Prostate gland (tissue), 2 donors: ENCODE data around the gene CADPS2. TPM values are rescaled to one million over a fixed set of nuclear protein-coding genes. Genes with fewer than 3 reads are reported as not detected.

ENCODE experiments used
- DNase-seq: peaks from one replicate; pipeline ENCODE4 v3.0.0-alpha.2; 2019; ENCODE audit warnings: low spot score
- H3K27ac ChIP-seq, 2 donors: fragments of 200-600 bp; sonication (generic); 2 replicates each; pipeline ENCODE4 v1.5.1; 2017 to 2019
- H3K27me3 ChIP-seq: fragments of 200-600 bp; sonication (generic); replicated peaks from 2 replicates; pipeline ENCODE4 v1.5.1; 2019; ENCODE audit not compliant: insufficient read depth
- H3K36me3 ChIP-seq, 2 donors: fragments of 200-600 bp; sonication (generic); 1 replicate in 1 of 2; 2 replicates in 1 of 2; pipeline versions ENCODE4 v1.5.1 to v1.8.1; 2017 to 2019
- H3K4me1 ChIP-seq: fragments of 200-600 bp; sonication (generic); replicated peaks from 2 replicates; pipeline ENCODE4 v1.5.1; 2019
- H3K4me3 ChIP-seq, 2 donors: fragments of 200-600 bp; sonication (generic); 2 replicates each; pipeline ENCODE4 v1.5.1; 2017 to 2019
- H3K9me3 ChIP-seq: fragments of 200-600 bp; sonication (generic); 2 replicates; pipeline ENCODE4 v1.5.1; 2017
- POLR2A ChIP-seq: fragments of 450-650 bp; IDR thresholded peaks from one replicate; pipeline ENCODE4 v1.6.1; 2016; ENCODE audit warnings: antibody characterized with exemption, mild to moderate bottlenecking
- POLR2AphosphoS5 ChIP-seq: sonication (generic); formaldehyde crosslinking; IDR thresholded peaks from one replicate; pipeline ENCODE4 v1.6.1; 2017; ENCODE audit warnings: antibody characterized with exemption
- WGBS: methylation state at CpG from one replicate; pipeline ENCODE4 v1.1.5; 2018; 5-methylcytosine and 5-hydroxymethylcytosine counted together
- intact Hi-C: fragments of 100-400 bp; cut with DNase I; formaldehyde crosslinking; loops from one replicate; pipeline ENCODE4 v1.14.2; 2022
- total RNA-seq, 2 donors: library from RNA; depleted of rRNA; stranded (reverse); fragments of >200 nt; gene quantifications; one replicate each; pipeline ENCODE4 v1.1.0, GENCODE V29; 2016
- TF ChIP-seq, protein P1 (sequence below), 4 experiments: fragments of 200-600 bp in 2 of 4; fragments of 450-650 bp in 2 of 4; sonication (generic) in 2 of 4; IDR thresholded peaks; 1 replicate in 3 of 4; 2 replicates in 1 of 4; pipeline ENCODE4 v1.5.1; 2016 to 2019; ENCODE audit warnings: antibody characterized with exemption in 4 of 4, mild to moderate bottlenecking in 2 of 4, moderate library complexity in 2 of 4

CADPS2 gene
- total RNA-seq, 2 donors from 2014 or later, result 22.2 to 50.4 TPM

DNA sequence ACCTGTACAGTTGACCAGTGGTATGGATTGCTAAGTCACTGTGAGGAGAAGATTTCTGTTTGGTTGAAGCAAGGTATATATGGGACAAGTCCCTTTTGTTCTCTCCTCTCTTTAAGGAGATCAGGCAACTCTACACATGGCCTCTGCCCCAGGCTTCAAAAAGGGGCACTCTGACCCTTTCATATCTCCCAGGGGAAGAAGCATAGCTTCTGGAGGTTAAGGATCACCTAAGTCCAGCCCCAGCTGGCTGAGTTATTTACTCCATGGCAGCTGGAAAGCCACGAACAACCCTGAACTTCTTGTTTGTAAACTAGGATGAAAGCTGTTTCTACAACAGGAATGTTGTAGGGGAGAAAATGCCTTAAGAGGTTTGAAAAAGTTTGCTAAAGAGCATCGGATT lies 452.5 kb downstream of the CADPS2 start:
- TF ChIP-seq POLR2A (no peak), POLR2AphosphoS5 (no peak)
- TF ChIP-seq, protein P1, sequence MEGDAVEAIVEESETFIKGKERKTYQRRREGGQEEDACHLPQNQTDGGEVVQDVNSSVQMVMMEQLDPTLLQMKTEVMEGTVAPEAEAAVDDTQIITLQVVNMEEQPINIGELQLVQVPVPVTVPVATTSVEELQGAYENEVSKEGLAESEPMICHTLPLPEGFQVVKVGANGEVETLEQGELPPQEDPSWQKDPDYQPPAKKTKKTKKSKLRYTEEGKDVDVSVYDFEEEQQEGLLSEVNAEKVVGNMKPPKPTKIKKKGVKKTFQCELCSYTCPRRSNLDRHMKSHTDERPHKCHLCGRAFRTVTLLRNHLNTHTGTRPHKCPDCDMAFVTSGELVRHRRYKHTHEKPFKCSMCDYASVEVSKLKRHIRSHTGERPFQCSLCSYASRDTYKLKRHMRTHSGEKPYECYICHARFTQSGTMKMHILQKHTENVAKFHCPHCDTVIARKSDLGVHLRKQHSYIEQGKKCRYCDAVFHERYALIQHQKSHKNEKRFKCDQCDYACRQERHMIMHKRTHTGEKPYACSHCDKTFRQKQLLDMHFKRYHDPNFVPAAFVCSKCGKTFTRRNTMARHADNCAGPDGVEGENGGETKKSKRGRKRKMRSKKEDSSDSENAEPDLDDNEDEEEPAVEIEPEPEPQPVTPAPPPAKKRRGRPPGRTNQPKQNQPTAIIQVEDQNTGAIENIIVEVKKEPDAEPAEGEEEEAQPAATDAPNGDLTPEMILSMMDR (IDR thresholded peaks at IDR 0.05), result no peak
- no peak overlapping the region for H3K4me3 ChIP-seq
- H3K9me3 ChIP-seq, result no peaks in the 10 kb centered on the region
- no peak for DNase-seq
- 67% methylated on average over 2 of the region's 2 CpGs for WGBS
- H3K27ac ChIP-seq, result no peak overlapping the region
- no peaks in the 10 kb centered on the region for H3K4me1 ChIP-seq
- intact Hi-C loops, result no loop called here
- no peaks in the 10 kb centered on the region for H3K36me3 ChIP-seq
- H3K27me3 ChIP-seq, result no peaks in the 10 kb centered on the region

DNA sequence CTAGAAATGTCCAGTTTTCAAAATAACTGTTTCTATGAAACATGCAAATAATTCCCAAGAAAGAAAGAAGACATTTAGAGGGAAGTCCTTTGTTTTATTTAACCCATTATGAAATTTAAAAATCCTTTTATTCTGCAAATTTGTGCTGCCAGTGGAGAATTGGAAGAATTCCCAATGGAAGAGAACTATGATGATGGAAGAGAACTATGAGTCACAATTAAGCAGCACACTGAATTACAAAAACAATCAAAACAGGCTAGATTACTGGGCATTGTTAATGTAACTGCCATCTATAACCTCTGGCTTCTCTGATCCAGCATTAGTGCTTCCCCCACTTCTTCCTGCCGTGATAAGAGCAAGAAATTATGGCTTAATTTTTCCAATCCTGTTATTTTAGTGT lies 455.6 kb downstream of the CADPS2 start:
- Histone ChIP-seq H3K27me3 (no peaks in the 10 kb centered on the region), H3K4me3 (no peak overlapping the region), H3K36me3 (no peaks in the 10 kb centered on the region), H3K27ac (no peak overlapping the region), H3K9me3 (no peaks in the 10 kb centered on the region), H3K4me1 (no peaks in the 10 kb centered on the region)
- WGBS, result 54% methylated on average over 1 of the region's 1 CpG
- intact Hi-C loops, result no loop called here
- DNase-seq, result no peak
- TF ChIP-seq, protein P1 (IDR thresholded peaks at IDR 0.05), result no peak

DNA sequence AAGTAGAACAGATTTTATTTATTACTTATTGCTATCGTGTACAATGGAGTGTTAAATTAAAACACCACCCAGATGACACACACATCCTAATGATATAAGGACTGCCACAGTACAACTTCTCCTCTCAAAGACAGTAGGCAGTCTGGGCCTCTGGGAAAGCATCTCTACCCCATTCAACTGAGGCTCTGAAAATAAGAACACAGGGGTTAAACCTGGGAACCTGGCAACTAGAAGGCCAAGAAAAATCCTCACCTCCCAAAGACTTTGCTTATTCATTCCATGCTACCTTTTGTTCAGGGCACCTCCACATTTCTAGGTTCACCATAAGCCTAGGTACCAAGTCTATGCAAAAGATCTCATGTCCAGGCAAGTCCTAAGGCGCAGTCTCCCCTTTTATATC lies 456.3 kb downstream of the CADPS2 start:
- WGBS, result 75% methylated on average over 2 of the region's 2 CpGs
- Histone ChIP-seq H3K36me3 (no peaks in the 10 kb centered on the region), H3K4me3 (no peak overlapping the region), H3K4me1 (no peaks in the 10 kb centered on the region), H3K27ac (no peak overlapping the region), H3K27me3 (no peaks in the 10 kb centered on the region), H3K9me3 (no peaks in the 10 kb centered on the region)
- DNase-seq, result no peak
- intact Hi-C loops, result no loop called here
- TF ChIP-seq POLR2A (no peak), POLR2AphosphoS5 (no peak)
- TF ChIP-seq, protein P1 (IDR thresholded peaks at IDR 0.05), result no peak

DNA sequence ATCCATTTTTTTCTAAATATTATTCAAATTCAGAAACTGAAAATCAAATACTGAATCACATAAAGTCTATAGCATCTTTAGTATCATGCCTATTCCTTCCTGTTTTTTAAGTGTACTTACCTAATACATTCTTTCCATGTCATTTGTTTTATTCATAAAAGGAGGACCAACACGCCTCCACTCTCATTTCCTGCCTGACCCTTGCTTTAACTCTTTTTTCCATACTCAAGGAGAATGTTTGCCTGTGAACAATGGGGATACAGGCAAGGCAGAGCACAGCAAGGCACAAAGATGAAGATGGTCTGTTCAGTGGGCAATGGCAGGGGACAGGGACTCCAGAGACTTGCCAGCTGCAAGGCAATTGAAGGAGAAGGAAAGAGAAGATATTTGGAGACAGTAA lies 460.5 kb downstream of the CADPS2 start:
- Histone ChIP-seq H3K36me3 (no peaks in the 10 kb centered on the region), H3K4me1 (no peaks in the 10 kb centered on the region), H3K9me3 (no peaks in the 10 kb centered on the region), H3K27ac (no peak overlapping the region), H3K4me3 (no peak overlapping the region), H3K27me3 (no peaks in the 10 kb centered on the region)
- intact Hi-C loops, result no loop called here
- DNase-seq, result no peak
- WGBS, result 95% methylated on average over 1 of the region's 1 CpG
- TF ChIP-seq POLR2AphosphoS5 (no peak), POLR2A (no peak)
- TF ChIP-seq, protein P1 (IDR thresholded peaks at IDR 0.05), result no peak

DNA sequence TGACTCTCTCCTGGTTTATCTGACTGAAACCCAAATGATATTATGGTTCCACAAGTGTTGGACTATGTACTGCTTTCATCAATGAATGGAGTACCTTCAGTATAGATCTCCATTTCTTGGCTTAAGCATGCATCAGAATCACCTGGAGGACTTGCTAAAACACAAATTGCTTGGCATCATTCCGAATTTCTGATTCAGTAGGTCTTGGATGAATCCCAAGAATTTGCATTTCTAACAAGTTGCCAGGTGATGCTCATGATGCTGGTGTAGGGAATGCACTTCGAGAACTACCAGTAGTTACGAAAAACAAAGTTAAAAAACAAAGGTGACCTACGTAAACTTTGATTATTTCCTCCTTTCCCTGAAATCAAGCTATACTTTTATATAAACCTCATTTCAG lies 462.7 kb downstream of the CADPS2 start:
- intact Hi-C loops, result no loop called here
- TF ChIP-seq, protein P1 (IDR thresholded peaks at IDR 0.05), result no peak
- TF ChIP-seq POLR2AphosphoS5, result no peak
- no peak for TF ChIP-seq POLR2A

More for the DNA sequence above, 462.7 kb downstream of the CADPS2 start:
- Histone ChIP-seq H3K27me3 (no peaks in the 10 kb centered on the region), H3K27ac (no peak overlapping the region), H3K4me1 (no peaks in the 10 kb centered on the region), H3K36me3 (no peaks in the 10 kb centered on the region), H3K4me3 (no peak overlapping the region), H3K9me3 (no peaks in the 10 kb centered on the region)
- DNase-seq, result no peak
- 88% methylated on average over 4 of the region's 4 CpGs for WGBS
